Islet precursor cell (in vitro differentiated cells): ENCODE results near the gene CELF2.

Experiments
- DNase-seq: peaks from one replicate; pipeline ENCODE4 v3.0.0-alpha.2; 2018

Gene CELF2

DNA sequence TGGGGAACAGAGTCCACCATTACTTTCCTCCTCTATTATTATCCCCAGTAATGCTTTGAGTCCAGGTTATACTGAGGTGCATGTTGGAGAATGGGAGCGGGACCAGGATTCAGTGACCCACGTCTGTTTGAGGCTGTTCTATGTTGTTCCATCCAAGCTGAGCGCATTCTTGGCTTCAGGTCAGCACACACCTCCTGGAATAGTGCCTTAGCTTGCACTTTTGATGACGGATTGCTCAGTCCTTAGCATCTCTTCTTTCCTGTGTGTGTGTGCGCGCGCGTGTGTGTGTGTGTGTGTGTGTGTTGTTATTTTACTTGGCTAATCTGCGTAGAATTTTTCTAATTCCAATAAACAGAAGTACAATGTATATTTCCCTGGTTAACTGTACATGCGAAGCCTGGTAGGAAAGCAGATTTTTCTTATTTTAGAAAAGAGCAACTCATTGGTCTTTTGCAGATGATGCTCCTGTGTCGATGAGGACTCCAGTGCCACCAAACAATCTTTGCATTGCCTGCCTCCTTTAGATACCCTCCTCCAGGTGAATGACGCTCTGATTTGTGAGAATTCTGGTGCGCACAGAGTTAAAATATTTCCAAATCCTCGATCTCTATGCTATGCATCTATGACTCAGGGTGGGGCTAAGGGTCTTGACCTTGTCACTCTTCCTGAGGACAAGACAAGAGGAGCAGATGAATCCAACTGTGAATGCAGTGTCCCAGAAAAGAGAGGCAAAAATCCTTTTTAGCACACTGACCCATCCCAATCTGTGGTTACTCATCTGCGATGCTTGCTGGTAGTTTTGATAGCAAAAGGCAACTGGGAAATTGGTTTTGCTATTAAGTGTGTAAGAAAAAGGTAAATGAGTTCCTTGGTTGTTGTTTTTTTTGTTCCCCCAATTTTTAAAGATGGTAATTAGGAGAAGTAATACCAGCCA lies 13.3 kb upstream of the CELF2 start:
- DNase-seq = no peak

DNA sequence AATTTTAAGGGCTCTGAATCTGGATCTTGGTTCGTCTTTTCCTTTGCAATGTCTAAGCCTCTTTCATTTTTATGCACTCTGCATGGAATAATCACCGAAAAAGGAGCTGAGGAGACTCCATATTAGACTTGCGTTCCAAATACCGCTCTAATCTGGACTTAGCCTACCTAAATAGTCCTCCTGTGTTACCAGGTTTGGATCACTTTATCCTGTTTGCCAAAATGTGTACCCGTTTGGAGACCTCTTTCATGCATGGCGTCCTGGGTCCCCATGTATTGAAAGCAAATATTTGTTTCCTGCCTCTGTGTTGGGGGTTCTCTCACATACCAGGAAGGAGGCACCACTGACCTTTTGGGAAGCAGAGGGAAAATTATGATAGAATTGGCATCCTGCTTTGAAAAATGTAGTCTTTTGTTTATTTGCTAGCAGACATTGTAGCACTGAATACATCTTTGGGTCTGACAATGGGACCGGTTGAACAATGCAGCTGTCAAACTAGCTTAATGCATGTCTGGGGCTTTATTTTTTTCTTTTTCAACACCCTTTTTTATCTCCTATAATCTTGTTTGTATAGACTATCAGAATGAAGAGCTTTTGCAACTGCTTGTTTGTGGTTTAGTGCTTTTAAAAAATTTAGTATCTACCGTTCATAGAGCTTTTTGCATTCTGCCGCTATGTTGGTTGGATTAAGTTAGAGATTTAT lies 11.8 kb upstream of the CELF2 start:
- no peak for DNase-seq

DNA sequence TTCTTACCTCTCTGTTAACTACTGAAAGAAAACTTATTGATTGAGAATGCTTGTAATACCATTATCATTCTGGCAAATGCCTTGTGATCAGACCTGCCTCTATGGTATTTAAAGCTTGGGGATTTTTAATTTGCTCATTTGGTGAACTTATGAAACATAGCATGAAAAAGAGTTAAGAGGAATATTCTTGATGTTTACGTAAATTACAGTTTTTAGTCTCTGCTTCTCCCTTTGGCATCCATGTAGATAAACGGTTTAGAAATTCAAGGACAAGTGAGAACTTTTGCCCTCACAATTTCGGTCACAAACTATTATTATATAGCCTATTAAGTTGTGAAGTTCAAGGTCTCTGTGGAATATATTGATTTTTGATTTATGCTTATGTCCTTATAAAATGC lies 11.2 kb upstream of the CELF2 start:
- DNase-seq = no peak

GRCh38 chr10:11007476-11008020 lies 10.1 kb upstream of the CELF2 start:
- DNase-seq = no peak

GRCh38 chr10:11009471-11010308 lies 8.0 kb upstream of the CELF2 start:
- DNase-seq = no peak

- no peak for DNase-seq
Observed at GRCh38 chr10:11010582-11010981, 7.1 kb upstream of the CELF2 start.

DNA sequence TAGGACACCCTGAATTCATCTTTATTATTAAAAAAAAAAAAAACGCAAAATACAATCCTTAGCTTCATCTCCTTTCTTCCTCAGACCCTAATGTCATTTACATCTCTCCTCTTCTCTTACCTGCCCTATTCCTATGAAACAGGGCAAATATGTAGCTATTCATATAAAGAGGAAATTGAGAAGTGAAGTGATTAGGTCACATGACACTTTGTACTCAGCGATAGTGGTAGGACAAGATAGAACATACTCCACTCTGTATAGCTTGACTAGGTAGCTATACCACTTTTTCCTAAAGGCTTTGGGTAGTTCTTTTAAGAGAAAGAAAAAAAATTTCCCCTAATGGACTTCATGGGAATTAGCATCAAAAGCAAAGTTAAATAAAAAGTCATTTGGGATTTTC lies 6.2 kb upstream of the CELF2 start:
- DNase-seq = no peak

DNA sequence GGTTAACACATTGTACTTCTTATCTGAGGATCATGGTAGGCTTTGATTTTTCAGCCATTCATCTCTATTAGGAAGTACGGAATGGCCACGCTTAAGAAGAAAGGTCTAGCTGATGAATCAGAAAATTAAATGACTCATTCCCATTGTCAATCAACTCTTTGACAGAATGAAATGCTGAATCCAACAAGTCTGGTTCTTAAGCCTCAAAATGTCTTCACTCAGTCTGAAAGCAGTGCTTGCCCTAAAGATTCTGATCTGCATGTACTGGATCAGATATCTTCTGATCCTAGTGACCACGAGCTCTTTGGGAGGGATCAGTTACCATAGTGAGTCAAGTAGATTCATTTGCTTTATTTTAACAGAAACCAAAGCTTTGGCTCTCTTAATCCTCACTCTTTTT lies 5.7 kb upstream of the CELF2 start:
- DNase-seq = no peak

- DNase-seq = no peak
Observed at GRCh38 chr10:11012421-11013295, 5.0 kb upstream of the CELF2 start.

DNA sequence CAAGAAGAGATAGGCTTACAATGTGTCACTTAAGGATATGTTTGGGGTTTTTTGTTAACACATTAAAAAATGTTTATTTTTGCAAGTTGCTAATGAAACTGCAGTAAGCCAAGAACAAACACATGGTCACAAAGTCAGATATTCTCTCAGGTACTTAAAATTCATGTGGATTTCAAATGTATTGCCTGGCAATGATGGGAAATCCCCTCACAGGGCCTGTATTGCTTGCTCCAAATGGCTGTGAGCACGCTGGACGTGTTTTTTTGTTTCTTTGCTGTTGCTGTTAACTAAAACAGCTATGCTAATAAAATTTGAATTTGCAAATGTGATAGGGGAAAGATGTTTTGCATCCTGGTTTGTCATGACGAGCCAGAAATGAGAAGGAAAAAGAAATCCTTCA lies 3.8 kb upstream of the CELF2 start:
- DNase-seq = no peak

DNA sequence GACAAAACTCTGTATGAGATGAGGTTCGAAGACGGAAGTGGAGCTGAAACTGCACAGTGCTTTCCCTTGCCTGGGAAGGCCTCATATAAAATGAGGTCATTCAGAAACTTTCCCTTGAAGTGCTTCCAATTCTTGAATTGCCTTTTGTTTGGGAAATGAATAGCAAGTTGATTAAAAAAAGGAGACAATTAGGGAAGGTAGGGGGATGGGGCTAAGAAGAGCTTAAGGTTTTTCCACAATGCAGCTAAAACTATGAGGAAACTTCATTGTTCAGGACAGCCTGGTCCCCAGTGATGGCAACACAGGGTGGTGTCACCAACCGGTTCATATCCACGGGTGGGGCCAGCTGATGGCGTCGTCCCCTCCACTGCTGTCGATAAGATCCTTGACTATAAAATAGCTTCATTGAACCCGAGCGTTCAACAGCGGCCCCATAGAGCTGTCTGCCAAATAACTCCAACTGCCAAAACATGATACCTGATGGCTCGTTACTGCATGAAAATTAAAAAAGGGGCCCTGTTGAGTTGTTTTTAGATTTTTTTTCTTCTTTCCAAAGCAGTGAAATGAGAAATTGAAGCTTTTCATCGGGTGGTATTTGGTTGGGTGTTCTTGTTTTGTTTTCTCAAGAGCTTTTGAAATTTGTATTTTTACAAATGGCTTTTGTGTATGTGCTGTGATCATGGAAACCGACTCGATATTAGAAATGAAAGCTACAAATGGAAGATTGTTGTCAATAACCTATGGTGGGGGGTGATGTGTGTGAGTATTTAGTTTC lies 2.8 kb upstream of the CELF2 start:
- DNase-seq = no peak

DNA sequence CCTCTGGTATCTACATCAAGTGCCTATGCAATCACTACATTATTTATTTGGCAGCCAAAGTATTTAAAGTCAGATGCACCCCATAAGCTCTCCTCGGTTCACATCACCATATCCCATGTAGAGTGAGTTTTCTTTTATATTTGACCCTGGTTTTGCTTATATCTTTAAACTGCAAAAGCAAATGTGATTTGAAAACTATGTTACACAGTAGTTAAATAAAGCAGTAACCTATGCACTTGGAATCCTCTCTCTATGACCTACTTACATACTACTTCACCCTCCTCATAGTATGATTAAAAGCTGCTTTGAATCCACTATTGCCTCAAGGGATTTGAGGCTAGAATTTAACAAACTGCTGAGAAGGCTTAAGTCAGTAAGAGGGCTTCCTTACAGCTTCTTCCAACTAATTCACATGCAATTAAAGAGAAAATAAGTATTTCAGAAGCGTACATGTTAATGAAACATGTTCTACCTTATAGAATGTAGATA lies 2.2 kb upstream of the CELF2 start:
- DNase-seq = no peak

GRCh38 chr10:11017000-11017569 lies 587 bp upstream of the CELF2 start:
- no peak for DNase-seq

- DNase-seq = peak; percentile 57
Observed at GRCh38 chr10:11018432-11018841, 765 bp downstream of the CELF2 start.

GRCh38 chr10:11018855-11019631 lies 1.4 kb downstream of the CELF2 start:
- no peak for DNase-seq

DNA sequence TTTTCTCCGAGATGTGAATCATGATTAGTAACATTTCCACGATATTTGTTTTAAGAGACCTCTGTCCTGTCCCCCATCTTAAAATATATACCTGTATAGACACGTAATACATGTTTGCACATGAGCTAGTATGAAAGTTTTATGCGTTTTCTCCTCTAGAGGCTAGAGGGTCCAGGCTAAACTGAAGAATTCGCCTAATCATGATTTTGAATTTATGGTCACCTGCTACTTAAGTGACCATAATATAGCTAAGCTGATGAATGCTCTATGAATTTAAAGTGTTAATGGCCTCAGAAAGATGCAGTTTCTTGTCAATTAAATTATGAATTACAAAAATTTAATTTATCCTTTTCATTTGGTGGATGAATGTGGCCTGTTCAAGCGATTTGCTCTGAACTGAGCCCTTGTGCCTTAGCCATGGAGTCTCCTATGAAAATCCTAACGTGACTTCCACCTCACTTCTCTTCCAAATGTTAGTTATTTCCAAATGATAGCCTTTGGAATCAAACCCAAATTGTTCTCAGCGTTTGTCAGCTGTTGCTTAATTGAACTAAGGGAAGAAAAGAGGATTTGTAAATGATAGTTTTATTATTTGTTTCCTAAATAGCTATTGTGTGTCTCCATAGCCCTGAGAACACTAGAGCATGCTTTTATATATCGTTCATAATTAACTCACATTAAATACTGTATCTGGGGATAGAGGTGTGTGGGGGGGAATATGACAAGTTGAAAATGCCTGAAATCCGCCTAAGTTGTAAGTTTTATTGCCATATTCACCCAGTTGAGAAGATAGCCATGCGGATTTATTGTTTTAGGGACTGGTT lies 2.3 kb downstream of the CELF2 start:
- no peak for DNase-seq

DNA sequence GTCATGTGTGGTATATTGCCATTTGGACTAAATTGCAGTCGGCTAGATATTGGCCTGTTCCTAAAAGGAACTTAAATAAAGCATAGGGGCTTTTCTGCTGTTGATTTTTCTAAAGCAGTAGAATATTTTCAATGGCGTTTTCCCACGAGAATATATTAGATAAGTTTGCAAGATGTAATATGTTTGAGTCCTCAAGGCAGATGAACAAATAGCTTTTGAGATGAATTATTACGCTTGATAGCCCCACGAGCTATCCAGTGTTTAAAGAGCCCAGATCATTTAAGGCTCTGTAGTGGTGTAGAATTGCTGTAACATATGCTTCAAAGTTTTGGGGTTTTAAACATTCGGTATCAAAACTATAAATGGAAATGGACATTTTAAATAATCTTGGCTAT lies 2.9 kb downstream of the CELF2 start:
- no peak for DNase-seq

DNA sequence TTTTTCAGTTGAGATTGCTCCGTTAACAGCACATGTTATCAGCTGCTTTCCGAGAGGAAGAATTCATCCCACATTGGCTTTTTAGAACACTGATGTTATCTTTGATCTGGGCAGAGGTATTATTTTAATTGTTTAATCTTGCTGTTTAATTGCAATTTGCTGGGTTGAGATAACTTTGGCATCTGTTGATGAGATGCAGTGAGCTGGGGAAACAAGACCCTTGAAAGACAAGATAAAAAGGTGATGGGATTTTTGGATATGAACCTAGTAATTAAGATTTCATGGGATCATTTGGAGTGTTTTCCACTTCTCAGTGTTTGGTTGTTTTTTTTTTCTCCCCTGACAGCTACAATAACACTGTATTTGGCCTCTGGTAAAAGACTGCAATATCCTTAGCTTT lies 4.5 kb downstream of the CELF2 start:
- DNase-seq = no peak
